Transverse colon (tissue), 4 donors: ENCODE measurements around the gene ABCC1. TPM values are rescaled to one million over a fixed set of nuclear protein-coding genes. Genes with fewer than 3 reads are reported as not detected.

Source experiments
- DNase-seq: peaks from one replicate; pipeline ENCODE4 v3.0.0-alpha.2; 2019
- H3K27ac ChIP-seq, 4 donors: fragments of 200-600 bp; sonication (generic); 2 replicates each; pipeline ENCODE4 v1.5.1; 2016 to 2018; ENCODE audit warnings: inconsistent platforms in 4 of 4
- H3K27me3 ChIP-seq: fragments of 200-600 bp; sonication (generic); 2 replicates; pipeline ENCODE4 v1.5.1; 2017; ENCODE audit warnings: inconsistent platforms
- H3K36me3 ChIP-seq, 4 donors: fragments of 200-600 bp; sonication (generic); 2 replicates each; pipeline ENCODE4 v1.5.1; 2017 to 2019; ENCODE audit warnings: inconsistent platforms in 4 of 4
- H3K4me1 ChIP-seq, 4 donors: fragments of 200-600 bp; sonication (generic); 2 replicates each; pipeline ENCODE4 v1.5.1; 2017 to 2020; ENCODE audit warnings: inconsistent platforms in 4 of 4
- H3K4me3 ChIP-seq, 4 donors: fragments of 200-600 bp; sonication (generic); 1 replicate in 1 of 4; 2 replicates in 3 of 4; pipeline versions ENCODE4 v1.5.1 to v1.6.1; 2017 to 2019; ENCODE audit warnings: inconsistent platforms in 4 of 4
- H3K9me3 ChIP-seq, 2 donors: fragments of 200-600 bp; sonication (generic); 2 replicates each; pipeline ENCODE4 v1.5.1; 2017 to 2019; ENCODE audit warnings: inconsistent platforms in 2 of 2
- EP300 ChIP-seq: sonication (generic); formaldehyde crosslinking; IDR thresholded peaks from one replicate; pipeline ENCODE4 v1.6.1; 2017; ENCODE audit warnings: antibody characterized with exemption, low read depth
- POLR2A ChIP-seq: fragments of 450-650 bp; IDR thresholded peaks from one replicate; pipeline ENCODE4 v1.6.1; 2016; ENCODE audit warnings: antibody characterized with exemption, mild to moderate bottlenecking, moderate library complexity
- POLR2AphosphoS5 ChIP-seq, 3 donors: sonication (generic); formaldehyde crosslinking; IDR thresholded peaks; one replicate each; pipeline ENCODE4 v1.6.1; 2016; ENCODE audit warnings: antibody characterized with exemption in 3 of 3
- WGBS, 2 donors: methylation state at CpG; one replicate each; pipeline ENCODE4 v1.1.5; 2018; ENCODE audit warnings: low coverage in 1 of 2; 5-methylcytosine and 5-hydroxymethylcytosine counted together
- in situ Hi-C, 4 donors: fragments of 200-750 bp; cut with MboI; loops; one replicate each; pipeline versions ENCODE4 v1.15.0 to v1.15.1; 2017; ENCODE audit warnings: low sequenced_read_pairs in 3 of 4, low pct_ligation_motif_present in 1 of 4, low pct_unique_long_range_greater_than_20kb in 1 of 4
- intact Hi-C: fragments of 100-400 bp; cut with DNase I; formaldehyde crosslinking; loops from one replicate; pipeline ENCODE4 v1.15.1; 2023; ENCODE audit warnings: low total_unique reads
- total RNA-seq, 4 donors: library from RNA; depleted of rRNA; stranded (reverse); fragments of >200 nt; gene quantifications; one replicate each; pipeline ENCODE4 v1.1.0, GENCODE V29; 2016
- TF ChIP-seq, protein P1 (sequence below), 5 experiments: fragments of 200-600 bp in 3 of 5; fragments of 450-650 bp in 2 of 5; sonication (generic) in 3 of 5; IDR thresholded peaks; 1 replicate in 2 of 5; 2 replicates in 3 of 5; pipeline ENCODE4 v1.5.1; 2016 to 2017; ENCODE audit warnings: antibody characterized with exemption in 5 of 5, inconsistent platforms in 3 of 5, mild to moderate bottlenecking in 2 of 5, moderate library complexity in 1 of 5

The ABCC1 gene
- total RNA-seq, 4 donors from 2014 or later: 17.1 to 67.3 (median 36.9) TPM

DNA sequence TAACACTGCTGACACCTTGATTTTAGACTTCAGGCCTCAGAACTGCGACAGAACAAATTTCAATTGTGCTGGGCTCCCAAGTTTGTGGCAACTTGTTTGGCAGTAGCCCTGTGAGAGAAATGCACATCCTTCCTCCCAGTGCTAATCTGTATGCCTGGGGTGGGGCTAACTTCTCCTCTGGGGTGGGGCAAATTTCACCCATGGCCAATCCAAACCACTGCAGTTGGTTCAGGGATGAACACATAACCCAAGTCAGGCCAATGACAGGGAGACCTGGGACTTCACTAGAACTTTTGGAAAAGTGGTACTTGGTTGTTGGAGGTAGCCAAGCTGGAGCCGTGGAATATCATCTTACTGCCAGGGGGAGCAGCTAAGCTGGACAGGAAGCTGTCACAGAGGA is 217.5 kb downstream of the ABCC1 start:
- TF ChIP-seq POLR2AphosphoS5 (IDR thresholded peaks at IDR 0.05) (no peak), EP300 (no peak), POLR2A (no peak)
- TF ChIP-seq, protein P1, sequence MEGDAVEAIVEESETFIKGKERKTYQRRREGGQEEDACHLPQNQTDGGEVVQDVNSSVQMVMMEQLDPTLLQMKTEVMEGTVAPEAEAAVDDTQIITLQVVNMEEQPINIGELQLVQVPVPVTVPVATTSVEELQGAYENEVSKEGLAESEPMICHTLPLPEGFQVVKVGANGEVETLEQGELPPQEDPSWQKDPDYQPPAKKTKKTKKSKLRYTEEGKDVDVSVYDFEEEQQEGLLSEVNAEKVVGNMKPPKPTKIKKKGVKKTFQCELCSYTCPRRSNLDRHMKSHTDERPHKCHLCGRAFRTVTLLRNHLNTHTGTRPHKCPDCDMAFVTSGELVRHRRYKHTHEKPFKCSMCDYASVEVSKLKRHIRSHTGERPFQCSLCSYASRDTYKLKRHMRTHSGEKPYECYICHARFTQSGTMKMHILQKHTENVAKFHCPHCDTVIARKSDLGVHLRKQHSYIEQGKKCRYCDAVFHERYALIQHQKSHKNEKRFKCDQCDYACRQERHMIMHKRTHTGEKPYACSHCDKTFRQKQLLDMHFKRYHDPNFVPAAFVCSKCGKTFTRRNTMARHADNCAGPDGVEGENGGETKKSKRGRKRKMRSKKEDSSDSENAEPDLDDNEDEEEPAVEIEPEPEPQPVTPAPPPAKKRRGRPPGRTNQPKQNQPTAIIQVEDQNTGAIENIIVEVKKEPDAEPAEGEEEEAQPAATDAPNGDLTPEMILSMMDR (IDR thresholded peaks at IDR 0.05): no peak
- Histone ChIP-seq H3K27ac (no peak overlapping the region), H3K27me3 (no peaks in the 10 kb centered on the region), H3K9me3 (no peaks in the 10 kb centered on the region), H3K4me1 (no peaks in the 10 kb centered on the region), H3K36me3 (peaks cover 0 to 9% (median 3%) of the 10 kb centered on the region in 4 donors), H3K4me3 (no peak overlapping the region)
- in situ Hi-C loops: no loop called here
- 42 to 80% methylated on average over 1 to 2 of the region's 2 CpGs for WGBS, 2 donors
- no peak for DNase-seq
- intact Hi-C loops: no loop called here

GRCh38 chr16:16167927-16168326 is 218.5 kb downstream of the ABCC1 start:
- DNase-seq: no peak
- intact Hi-C loops: no loop called here
- peaks cover 0 to 9% (median 3%) of the 10 kb centered on the region in 4 donors for H3K36me3 ChIP-seq
- no peak overlapping the region for H3K27ac ChIP-seq
- H3K27me3 ChIP-seq: no peaks in the 10 kb centered on the region
- H3K9me3 ChIP-seq: no peaks in the 10 kb centered on the region
- no peaks in the 10 kb centered on the region for H3K4me1 ChIP-seq
- H3K4me3 ChIP-seq: no peak overlapping the region
- 86 to 92% methylated on average over 2 to 11 of the region's 11 CpGs for WGBS, 2 donors
- TF ChIP-seq, protein P1 (IDR thresholded peaks at IDR 0.05): no peak
- TF ChIP-seq POLR2AphosphoS5 (IDR thresholded peaks at IDR 0.05): no peak
- no peak for TF ChIP-seq EP300
- TF ChIP-seq POLR2A: no peak
- in situ Hi-C loops: no loop called here

GRCh38 chr16:16168431-16168830 is 219.0 kb downstream of the ABCC1 start:
- Histone ChIP-seq H3K4me3 (no peak overlapping the region), H3K27me3 (no peaks in the 10 kb centered on the region), H3K9me3 (no peaks in the 10 kb centered on the region), H3K4me1 (no peaks in the 10 kb centered on the region), H3K27ac (no peak overlapping the region), H3K36me3 (peaks cover 0 to 9% (median 3%) of the 10 kb centered on the region in 4 donors)
- 80 to 87% methylated on average over 6 to 14 of the region's 14 CpGs for WGBS, 2 donors
- intact Hi-C loops: no loop called here
- TF ChIP-seq, protein P1 (IDR thresholded peaks at IDR 0.05): no peak
- TF ChIP-seq POLR2AphosphoS5 (IDR thresholded peaks at IDR 0.05) (no peak), POLR2A (no peak), EP300 (no peak)
- DNase-seq: no peak
- in situ Hi-C loops: no loop called here

- no peak for DNase-seq
- WGBS, 2 donors: 87 to 100% methylated on average over 2 to 15 of the region's 15 CpGs
- in situ Hi-C loops: no loop called here
Measured at GRCh38 chr16:16169615-16170014, 220.2 kb downstream of the ABCC1 start.

More at GRCh38 chr16:16169615-16170014, 220.2 kb downstream of the ABCC1 start:
- no peaks in the 10 kb centered on the region for H3K27me3 ChIP-seq
- H3K36me3 ChIP-seq: peaks cover 0 to 9% (median 3%) of the 10 kb centered on the region in 4 donors
- no peak overlapping the region for H3K27ac ChIP-seq
- TF ChIP-seq EP300: no peak
- no peak for TF ChIP-seq POLR2A
- TF ChIP-seq POLR2AphosphoS5 (IDR thresholded peaks at IDR 0.05): no peak
- TF ChIP-seq, protein P1 (IDR thresholded peaks at IDR 0.05): no peak
- no peaks in the 10 kb centered on the region for H3K4me1 ChIP-seq
- no peak overlapping the region for H3K4me3 ChIP-seq
- H3K9me3 ChIP-seq: no peaks in the 10 kb centered on the region
- intact Hi-C loops: no loop called here
